NCI-H146 (cell line): ENCODE data around the gene S100A1.
A peak's percentile ranks its signal among the peaks of the same experiment; 100 is the strongest.

Experiments used
- DNase-seq: peaks from one replicate; lab custom pipeline; 2025; lab: John Stamatoyannopoulos, UW

Gene S100A1

DNA sequence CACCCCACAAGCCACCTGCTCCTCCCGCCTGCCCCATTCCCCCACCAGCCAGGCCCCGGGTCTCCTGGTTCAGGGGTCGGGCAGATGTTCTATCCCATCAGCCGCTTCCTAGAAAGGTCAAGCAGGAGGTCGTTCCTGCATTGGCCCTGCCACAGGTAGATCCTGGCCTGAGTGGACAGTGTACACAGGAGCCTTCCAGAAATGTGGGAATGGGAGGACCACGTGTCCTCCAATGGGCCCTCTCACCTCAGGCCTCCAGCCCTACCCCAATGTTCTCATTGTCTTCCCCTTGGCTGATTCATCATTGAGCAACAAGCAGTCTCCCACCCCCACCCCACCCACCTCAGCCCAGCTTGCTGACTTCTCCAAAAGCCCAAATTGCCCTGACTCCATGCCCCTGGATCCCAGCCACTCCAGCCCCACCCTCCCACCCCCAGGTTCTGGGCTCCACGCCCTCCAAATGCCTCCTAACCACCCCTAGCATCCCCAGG is 17.4 kb upstream of the S100A1 start:
- no peak for DNase-seq

DNA sequence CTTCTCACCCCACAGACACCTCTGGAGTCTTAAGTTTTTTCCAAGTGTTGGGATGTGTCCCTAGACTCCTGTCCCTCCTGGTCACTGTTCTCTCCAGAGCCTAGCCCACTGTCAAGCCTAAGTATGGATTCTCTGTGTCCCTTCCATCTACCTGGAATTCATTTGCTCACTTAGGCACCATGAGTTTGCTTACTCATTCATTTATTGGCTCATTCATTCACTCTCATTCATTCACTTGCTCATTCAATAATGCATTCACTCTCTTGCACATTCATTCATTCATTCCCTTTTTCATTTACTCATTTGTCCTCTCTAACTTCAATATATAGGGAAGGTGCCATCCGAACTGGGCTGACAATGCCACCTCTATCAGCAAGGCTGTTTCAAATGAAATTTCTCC is 16.9 kb upstream of the S100A1 start:
- DNase-seq = no peak

DNA sequence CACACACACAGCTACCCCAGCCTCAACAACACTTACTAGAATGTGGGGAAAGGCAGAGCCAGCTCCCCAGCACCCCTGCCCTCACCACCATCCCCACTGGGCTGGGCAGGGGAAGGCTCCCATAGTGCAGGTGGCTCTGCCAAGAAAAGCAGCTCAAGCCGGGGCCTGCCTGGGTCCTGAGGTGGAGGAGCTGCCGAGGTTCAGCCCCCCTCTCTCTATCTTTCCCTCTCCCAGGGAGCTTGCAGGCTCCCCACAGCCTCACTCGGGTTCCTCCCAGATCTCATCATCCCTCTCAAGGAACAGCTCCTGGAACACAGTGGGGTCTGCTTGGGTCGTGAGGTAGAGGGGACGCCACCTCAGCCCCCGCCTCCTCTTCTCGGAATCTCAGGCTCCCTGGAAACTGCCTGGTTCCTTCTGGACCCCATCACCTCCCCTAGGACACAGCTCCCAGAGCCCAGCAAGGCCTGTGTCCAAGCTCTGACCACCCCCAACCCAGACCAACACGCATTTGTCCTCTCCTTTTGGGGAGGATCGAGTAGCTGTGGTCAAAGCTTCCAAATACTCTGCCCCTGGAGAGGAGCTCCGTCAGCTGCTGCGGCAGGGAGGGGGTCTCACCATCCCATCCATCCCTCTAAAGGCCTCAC is 16.0 kb upstream of the S100A1 start:
- no peak for DNase-seq

DNA sequence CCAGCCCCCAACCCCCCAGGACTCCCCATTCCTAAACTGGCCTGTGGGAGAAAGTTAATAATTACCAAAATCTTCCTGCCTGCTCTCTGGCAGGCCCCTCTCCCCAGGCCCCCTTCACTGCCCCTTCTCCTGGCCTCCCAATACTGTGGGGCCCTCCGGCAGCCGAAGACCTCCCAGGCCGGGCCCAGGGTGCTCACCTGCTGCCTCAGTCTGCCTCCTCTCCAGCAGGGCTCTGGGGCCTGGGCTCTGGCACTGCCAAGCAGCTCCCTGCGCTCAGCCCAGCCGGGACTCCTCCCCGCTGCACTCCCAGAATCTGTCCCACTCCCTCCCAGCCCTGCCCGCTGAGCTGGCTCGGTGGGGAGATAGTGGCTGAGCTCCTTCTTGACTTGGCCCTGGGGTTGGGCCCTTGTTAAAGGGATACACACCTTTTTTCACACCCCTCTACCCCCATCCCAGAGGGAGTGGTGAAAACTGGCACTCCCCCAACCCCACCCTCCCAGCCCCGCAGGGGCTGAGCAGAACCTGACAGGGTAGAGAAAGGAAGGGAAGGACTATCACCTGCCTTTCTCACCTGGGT is 15.4 kb upstream of the S100A1 start, which contains the start of gene S100A16:
Gene S100A16 (minus strand): TSS at position 383 of the 577 bp plus-strand sequence. CDS start 4,986 bp downstream, outside the sequence.
- DNase-seq = no peak

DNA sequence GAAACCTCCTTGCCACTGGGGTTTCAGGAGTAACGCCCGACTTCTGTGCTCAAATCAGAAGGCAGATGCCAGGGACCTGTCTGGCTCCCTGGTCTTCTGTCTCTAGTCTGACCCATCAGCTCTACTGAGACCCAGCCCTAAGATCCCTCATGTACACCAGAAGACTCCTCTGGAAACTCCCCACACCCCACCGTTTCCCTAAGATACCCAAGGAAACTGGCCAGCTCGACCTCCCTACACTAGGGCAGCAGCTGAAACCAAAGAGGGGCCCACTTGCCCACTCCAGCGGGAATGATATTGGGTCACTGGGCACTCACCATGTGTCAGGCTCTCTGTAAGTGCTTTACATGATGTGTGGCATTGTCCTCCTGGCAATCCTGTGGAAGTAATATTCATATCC is 14.8 kb upstream of the S100A1 start:
- DNase-seq = no peak

DNA sequence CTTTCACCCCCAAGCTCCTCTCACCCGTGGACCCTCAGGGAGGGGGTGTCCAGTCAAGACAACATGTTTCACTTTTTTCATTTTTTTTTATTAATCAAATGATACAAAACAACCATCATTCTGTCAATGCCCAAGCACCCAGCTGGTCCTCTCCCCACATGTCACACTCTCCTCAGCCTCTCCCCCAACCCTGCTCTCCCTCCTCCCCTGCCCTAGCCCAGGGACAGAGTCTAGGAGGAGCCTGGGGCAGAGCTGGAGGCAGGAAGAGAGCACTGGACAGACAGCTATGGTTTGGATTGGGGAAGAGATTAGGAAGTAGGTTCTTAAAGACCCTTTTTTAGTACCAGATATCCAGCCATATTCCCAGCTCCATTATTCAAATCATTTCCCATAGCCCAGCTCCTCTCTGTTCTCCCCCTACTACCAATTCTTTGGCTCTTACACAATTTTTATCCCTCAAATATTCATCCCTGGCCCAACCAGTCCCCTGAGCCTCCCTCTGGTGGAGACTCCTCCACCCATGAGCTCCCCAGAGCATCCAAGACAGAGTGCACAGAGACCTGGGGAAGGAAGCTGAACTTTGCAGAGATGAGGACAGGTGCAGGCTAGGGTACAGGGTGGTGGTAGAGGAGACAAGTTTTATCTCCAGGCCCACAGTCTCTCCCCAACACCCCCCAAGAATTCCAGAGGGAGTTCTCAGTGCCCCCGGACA is 13.9 kb upstream of the S100A1 start:
- no peak for DNase-seq

DNA sequence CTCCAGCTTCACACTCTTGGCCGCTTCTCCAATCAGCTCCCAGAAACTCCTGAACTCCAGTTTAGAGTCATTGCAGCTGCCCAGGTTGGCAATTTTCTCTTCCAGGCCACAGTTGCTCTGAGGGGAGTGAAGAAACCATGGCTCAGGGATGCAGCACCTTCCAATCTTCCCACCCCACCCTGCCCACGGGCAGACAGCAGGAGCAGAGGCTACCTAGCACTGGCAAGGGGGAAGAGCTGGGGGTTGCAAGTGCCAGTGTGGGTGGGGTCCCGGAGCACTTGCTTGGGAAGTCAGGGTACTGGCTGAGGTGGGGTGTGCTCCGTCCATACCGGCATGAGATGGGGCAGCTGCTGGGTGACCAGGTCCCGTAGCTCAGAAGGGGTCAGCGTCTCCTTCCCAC is 13.3 kb upstream of the S100A1 start:
- no peak for DNase-seq

DNA sequence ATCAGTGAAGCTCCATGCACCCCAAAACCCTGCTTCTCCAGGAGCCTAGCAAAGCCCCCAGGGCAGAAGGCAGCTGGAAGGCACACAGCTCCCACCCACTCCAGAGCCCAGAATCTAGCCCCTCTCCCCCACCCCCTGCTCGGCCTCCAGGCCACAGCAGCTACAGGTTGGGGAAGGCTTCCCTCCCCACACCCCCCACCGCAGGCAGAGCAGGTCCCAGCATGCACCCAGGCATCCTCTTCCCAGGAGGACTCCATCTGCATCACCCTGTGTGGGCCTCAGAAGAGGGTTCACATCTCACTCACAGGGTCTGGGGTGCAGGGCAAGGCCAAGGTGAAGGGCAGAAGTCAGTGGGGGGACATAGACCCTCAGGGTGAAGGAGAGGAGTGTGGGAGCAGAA is 12.8 kb upstream of the S100A1 start:
- no peak for DNase-seq

DNA sequence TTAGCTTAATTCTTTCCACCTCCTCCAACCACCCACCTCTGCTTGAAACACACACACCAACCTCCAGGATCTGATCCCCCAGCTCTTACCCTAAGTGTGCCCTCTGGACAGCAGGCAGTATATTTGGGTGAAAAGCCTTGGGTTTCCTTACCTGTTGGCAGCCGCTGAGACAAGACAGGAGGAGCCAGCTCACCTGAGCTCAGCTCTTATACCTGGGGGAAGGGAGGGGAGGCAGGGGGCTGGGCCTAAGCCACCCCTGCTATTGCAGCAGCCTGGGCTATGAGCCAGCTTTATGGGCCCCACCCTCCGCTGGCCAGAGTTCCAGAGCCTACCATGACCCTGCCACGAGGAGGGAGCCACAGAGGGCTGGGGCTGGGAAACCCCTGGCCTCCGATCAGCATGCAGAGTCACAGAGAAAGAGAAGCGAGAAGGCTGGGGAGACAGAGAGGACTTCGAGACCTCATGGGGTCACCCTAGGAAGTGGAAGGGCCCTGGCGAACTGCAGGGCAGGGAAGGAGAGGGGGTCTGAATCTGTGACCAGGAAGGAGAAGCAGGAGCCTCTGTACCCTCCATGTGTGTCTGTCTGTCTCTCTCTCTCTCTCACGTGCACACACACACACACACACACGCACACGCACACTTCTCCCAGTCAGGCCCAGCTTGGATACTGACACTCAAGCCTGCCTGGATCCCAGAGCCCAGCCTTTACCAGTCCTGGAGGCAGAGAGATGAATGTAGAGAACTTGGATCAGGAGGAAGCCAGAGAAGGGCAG is 11.9 kb upstream of the S100A1 start, which contains the start of gene S100A14:
Gene S100A14 (minus strand): TSS at position 182 of the 773 bp plus-strand sequence. CDS start 467 bp downstream, outside the sequence.
- DNase-seq = no peak

DNA sequence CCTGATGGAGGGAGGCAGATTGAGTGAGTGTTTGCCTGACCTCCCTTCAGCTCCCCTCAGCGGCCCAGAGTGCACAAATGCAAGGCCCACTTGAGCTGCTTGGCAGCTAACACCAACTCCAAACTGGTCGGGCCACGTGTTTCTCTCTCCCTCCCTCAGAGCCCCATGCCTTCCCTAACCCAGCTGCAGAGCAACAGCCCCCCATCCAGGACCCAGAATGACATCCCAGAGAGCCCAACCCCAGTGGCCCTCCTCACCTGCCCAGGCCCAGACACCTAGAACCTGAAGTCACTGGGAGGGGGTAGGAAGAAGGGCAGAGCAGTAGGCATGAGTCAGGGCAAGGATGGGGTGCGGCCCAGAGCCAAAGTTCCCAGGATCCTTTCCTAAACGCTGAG is 11.3 kb upstream of the S100A1 start:
- DNase-seq = no peak

DNA sequence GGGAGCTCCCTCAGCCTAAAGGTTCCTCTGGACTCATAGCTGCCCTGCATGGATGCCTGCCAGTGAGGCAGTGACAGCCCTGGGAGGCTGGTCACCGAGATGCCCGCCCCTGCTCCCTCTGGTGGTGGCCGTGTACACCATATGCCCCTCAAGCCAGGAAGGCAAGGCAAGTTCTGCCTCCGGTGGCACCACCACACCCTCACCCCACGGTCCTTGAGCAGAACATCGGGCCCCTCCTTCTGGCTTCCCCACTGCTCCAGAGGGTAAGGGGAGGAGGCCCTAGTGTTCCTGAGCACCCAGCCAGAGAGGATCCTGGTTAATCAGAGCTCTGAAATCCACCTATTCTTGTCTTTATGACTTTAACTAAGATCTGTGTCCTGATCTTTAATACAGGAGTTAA is 10.6 kb upstream of the S100A1 start:
- no peak for DNase-seq

DNA sequence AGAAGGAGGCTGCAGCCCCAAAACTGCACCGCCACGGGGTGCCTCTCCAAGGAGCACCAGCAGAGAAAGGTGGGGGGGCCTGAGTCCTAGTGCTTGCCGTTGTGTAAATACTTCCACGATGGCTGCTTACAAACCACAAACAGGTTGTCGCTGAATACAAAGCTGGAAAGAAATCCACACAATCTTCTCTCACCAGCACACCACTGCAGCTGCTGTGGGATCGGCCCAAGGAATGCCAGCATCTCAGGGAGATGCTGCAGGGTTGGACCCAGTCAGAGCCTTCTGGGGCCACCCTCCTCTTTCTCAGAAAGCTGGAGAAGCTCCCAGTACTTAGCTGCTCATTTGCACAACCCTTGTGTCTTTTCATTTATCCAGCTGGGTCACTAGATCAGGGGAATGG is 9.1 kb upstream of the S100A1 start:
- no peak for DNase-seq

DNA sequence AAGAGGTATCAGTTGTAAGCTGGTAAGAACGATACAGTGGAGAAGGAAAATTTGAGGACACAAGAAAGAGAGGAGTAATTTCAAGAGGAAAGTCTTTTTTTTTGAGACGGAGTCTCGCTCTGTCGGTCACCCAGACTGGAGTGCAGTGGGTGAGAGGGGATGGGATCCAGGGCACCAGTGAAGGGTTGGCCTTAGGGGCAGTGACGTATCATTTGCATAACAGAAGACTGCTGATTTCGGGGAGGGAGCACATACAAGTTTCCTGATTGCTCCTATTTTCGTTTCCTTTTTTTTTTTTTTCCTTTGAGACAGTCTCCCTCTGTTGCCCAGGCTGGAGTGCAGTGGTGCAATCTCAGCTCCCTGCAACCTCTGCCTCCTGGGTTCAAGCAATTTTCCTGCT is 5.1 kb upstream of the S100A1 start:
- no peak for DNase-seq

DNA sequence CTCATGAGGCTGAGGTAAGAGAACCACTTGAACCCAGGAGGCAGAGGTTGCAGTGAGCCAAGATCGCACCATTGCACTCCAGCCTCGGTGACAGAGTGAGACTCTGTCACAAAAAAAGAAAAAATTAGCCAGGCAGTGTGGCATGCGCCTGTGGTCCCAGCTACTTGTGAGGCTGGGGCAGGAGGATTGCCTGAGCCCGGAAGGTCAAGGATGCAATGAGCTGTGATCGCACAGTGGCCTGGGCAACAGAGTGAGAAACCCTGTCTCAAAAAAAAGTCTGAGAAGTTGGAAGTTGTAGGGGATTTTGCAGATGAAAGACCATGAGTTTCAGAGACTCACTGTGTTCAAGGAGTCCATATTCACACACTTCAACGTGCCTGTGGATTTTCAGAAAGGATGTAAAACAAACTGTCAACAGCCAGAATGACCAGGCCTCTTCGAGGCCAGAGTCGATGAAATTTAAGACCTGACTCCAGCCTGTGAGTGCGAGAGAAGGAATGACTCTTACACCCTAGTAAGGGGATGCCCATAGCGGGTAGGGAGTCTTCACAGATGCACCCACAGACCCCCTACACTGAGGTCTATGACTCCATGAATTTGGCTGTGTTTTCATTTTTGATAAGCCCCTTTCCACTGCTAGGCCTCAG is 3.1 kb upstream of the S100A1 start:
- no peak for DNase-seq

DNA sequence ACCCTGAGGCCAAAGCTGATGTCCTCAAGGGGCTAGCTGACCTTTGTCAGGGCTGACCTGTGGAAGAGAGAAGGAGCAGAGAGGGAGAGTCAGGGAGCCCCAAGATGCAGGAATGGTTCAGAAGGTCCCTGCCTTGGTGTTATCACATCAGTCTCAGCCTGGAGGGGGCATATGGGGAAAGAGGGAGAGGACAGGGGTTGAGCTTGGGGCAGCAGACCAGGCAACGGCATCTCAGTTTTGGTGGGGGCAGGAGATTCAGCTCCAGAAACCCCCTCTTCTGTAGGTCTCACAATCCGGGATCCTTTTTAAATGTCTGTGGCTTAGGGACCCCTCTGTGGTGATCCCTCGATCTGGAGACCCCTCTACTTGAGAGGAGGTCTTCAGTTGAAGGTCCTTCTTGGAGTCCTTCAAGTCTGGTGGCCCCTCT is 1.7 kb upstream of the S100A1 start:
- no peak for DNase-seq

DNA sequence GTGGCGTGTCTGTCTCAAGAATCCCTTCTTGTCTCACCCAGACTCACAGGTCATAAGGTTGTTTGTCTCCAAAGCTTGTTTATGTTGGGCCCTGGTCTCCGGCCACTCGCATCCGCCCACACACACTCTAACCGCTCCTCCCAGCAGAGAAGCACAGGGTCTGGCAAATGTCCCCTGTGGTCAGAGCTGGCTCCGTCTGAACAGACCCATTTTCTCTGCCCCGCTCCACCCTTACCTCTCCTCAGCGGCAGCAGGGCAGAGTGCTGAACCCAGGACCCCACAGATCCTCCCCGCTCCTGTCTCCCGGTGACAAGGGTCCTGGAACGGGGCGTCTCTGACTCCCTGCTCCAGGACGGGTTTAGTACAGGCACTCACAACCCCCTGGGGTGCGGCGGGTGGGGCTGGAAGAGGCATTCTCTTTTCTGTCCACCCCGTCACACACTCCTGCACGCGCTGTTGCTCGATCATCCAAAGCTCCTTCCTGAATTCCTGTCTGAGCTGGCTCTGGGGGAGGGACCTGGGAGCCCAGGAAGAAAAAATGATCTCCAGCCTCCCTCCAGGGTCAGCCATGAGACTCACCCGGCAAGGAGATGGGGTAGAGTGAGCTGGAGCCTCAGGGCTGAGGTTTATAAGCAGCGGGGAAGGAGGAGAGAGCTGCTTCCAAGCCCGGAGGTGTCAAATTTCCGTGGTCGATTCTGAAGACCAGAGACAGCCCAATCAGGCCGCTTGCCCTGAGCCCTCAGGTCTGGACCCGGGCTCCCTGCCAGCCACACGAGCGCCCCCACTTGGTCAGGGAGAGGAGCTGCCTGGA is 1.1 kb upstream of the S100A1 start, which contains the start of gene S100A13:
Gene S100A13 (minus strand): TSS at position 602 of the 811 bp plus-strand sequence. CDS start 1,033 bp downstream, outside the sequence.
- peak; percentile 94 for DNase-seq

DNA sequence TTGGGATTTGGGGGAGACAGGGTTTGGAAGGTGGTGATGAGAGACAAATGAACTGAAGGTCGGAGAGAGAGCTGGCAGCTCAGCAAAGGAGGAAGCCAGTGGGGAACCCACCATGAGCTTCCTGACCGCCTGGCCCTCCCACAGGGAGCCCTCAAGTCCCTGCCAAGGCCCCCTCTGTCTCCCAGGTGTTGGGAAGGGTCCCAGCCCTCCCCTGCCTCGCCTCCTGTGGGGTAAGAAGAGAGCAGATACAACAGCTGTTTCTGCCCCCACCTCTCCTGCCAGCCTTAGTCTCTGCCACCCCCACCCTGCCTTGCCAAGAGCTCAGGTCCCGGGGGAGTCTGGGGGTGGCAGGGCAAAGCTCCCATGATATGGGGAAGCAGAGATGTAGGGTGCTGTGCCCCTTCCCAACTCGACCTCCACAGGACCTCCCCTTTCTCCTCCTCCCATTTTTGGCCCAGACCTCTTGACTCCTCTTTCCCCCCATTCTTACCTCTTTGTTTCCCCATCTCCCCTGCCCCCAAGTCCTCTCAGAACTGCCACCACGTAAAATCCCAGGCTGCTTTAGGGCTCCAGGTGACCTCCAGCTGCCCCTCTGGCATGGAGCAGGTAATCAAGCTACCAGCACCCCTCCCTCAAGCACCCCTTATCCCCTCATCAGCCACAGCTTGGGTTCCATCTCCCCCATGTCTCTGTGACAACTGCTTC is 556 bp downstream of the S100A1 start:
- no peak for DNase-seq

DNA sequence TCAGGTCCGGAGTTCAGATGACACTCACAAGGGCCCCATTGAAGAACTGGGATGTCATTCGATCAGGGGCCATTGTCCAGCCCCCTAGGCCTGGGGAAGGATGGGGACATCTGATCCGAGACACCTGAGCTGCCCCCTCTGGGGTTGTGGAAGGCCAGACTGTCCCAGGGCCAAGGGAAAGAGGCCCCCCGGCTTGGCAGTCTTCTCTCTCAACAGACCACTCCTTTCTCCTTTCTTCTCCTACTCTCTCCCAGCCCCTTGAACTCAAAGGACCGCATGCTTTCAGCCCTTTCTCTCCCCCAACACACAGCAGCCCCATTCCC is 1.1 kb downstream of the S100A1 start:
- DNase-seq = no peak

DNA sequence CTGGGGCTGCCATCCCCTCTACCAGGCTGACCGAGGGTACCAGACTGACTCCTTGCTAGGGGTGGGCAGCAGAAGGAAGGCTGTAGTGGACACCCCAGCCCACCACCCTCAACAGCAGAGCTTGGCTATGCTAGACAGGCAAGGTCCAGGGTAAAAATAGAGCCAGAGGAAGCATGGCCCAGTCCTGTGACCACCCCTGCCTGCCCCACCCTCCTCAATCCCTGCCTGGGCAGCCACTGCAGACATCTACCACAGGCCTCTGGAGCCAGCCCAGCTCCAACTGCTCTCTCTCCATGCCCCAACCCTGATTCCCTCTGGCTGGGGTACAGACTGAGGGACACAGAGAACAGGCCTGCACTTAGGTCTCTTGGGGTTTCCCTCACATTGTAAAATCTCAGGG is 1.7 kb downstream of the S100A1 start:
- DNase-seq = no peak

DNA sequence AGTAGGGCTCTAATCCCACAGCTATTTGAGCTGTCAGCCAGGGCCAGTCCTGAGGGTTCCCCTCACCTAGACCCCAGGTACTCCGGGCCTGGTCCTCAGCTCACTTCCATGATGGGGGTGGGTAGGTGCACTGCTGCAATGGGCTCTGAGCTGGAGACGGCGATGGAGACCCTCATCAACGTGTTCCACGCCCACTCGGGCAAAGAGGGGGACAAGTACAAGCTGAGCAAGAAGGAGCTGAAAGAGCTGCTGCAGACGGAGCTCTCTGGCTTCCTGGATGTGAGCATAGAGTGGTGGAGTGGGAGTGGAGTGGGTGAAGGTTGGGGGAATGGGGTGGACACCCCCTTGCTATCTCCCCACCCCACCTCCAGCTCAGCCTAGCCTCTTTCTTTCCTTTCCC is 2.1 kb downstream of the S100A1 start:
- no peak for DNase-seq
